GM19025 (cell line): ENCODE data around the gene NBEAL1.
A peak's percentile ranks its signal among the peaks of the same experiment; 100 is the strongest.
"Not testable (repeated sequence)": the region's sequence is repeated elsewhere in the genome, so short reads cannot be mapped to it uniquely, and the experiment has no call there.

Experiments used
- ATAC-seq: cut with Tn5 transposase; IDR thresholded peaks from one replicate; pipeline ENCODE4 v1.9.1; 2021; ENCODE audit warnings: mild to moderate bottlenecking, low read depth, moderate library complexity; ENCODE audit not compliant: unreplicated experiment

Gene NBEAL1

GRCh38 chr2:203014456-203015199 is at the start of gene NBEAL1:
Gene NBEAL1 (plus strand): TSS chr2:203014875. CDS start chr2:203016385, 1,510 bp downstream.
- peak; percentile 96 for ATAC-seq

DNA sequence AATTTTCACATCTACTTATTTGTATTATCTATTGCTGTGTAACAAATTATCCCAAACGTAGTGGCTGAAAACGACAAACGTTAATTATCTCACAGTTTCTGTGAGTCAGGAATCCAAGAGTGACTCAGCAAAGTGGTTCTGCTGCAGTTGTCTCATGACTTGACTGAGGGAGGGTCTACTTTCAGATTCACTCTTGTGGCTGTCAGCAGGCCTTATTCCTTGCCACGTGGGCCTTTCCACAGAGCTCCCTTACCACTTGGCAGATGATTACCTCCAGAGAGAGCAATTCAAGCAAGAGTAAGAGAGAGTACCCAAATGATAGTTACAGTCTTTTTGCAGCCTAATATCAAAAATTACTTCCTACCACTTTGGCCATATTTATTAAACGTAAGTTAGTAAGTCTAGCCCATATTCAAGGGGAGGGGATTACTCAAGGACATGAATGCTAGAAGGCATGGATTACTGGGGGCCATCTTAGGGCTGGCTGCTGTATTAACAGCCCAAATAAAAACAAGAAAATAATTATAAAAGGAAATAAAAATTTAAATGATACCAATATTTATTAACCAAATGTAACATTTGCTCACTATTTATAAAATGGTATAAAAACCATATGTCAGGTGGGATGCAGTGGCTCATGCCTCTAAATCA is 48.7 kb upstream of the NBEAL1 start:
- ATAC-seq: peak; percentile 89

DNA sequence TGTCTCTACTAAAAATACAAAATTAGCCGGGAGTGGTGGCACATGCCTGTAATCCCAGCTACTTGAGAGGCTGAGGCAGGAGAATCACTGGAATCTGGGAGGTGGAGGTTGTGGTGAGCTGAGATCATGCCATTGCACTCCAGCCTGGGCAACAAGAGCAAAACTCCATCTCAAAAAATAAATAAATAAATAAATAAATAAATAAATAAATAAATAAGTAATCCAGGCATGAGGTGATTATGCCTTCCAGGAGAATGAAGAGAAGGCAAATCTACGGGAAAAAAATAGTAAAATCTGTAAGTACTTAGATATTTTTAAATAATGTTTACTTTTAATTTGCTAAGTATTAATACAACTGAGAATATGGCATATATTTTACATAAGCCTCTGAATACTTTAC is 45.3 kb upstream of the NBEAL1 start:
- not testable (repeated sequence) for ATAC-seq

DNA sequence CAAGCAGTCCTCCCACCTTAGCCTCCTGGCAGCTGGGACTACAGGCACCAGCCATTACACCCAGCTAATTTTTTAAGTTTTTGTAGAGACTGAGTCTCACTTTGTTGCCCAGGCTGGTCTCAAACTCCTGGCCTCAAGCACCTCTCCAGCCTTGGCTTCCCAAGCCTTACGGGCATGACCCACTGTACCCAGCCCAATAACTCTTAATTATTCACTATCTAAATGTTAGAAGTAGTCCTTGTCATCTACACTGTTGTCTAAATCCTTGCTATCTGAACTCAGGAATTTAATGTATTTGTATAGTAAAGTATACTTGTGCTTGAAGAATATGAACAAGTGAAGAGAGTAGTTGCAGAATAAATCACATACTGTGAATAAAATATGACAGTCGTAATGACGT is 37.9 kb upstream of the NBEAL1 start:
- no peak for ATAC-seq

- ATAC-seq: no peak
Observed at GRCh38 chr2:202982779-202983491, 31.7 kb upstream of the NBEAL1 start.

DNA sequence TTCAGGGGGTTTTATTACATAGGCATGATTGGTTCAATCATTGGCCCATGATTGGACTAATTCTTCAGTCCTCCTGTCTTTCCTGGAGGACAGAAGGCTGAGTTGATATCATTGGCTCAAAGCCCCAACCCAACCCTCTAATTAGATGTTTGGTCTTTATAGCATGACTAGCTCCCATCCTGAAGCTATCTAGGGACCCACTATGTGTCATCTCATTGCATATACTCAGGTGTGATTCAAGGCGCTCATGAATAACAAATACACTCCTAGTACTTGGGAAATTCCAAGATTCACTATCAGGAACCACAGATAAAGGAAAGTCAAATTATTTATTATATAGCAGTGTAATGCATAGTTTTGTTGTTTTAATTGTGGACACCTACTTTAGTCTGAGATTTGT is 24.9 kb upstream of the NBEAL1 start:
- ATAC-seq: no peak

GRCh38 chr2:202990501-202990900 is 24.2 kb upstream of the NBEAL1 start:
- no peak for ATAC-seq

GRCh38 chr2:202997113-202997512 is 17.6 kb upstream of the NBEAL1 start:
- not testable (repeated sequence) for ATAC-seq

DNA sequence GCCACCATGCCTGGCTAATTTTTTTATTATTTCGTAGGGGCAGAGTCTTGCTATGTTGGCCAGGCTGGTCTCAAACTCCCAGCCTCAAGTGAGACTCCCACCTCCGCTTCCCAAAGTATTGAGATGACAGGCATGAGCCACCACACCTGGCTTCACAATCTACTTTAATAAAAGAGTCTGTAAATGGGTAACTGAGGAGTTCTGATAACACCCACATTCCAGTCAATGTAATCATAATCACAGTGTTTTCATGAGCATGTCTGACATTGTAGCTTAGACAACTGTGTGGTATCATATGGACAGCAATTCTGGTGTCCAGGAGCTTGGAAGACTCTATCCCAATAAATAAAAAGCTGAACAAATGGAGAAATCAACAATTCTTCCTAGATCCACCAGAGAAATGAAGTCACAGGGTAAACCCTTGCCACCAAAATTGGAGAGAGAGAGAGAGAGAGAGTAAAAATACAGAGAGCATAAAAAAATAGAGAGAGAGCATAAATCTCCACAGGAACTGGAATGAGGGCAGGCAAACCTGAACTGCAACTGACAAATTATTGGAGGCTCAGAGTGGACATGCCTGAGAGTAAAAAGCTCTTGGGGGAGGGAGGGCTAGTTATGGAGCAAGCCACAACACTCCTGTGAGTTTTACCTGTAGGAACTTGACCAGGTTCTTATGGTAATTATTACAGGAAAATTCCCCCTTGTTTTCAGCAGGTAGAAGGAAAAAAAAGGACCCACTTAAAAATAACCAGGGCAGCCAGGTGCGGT is 12.4 kb upstream of the NBEAL1 start:
- no peak for ATAC-seq

- no peak for ATAC-seq
Observed at GRCh38 chr2:203003716-203004115, 11.0 kb upstream of the NBEAL1 start.

- no peak for ATAC-seq
Observed at GRCh38 chr2:203016716-203017115, 2.0 kb downstream of the NBEAL1 start.

GRCh38 chr2:203018181-203018580 is 3.5 kb downstream of the NBEAL1 start:
- ATAC-seq: no peak

DNA sequence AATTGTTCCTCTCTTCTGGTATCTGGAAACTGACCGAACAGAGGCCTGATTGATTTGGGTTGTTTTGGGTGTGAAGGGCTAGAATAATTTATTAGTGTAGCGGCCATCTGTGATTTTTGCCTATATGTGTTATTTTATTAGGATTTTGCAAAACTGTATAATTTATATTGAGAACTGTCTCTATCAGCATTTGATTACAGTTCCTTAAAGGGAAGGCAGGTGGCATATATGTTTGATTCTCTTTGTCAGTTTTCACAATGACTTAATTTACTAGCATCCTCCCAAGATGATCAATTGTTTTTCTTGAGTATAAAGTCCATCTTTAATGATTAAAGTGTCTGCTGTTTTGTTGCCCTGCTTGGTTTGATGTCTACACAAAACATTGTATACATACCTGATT is 4.5 kb downstream of the NBEAL1 start:
- ATAC-seq: no peak

DNA sequence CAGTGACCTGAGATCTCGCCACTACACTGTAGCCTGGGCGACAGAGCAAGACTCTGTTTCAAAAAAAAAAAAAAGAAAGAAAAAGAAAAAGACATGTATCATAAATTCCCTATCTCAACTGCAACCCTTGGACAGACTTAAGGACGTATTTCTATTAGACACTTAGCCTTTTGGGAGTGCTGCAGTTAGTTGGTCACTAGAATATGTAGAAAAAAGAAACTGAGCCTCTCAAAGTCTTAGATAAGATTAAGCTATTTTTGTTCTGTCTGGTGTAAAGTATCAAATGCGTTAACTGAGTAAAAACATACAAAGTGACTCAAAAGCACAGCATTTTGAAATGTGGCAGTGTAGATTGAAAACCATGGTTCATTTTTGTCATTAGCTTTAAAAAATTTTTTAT is 7.3 kb downstream of the NBEAL1 start:
- no peak for ATAC-seq

GRCh38 chr2:203022751-203023150 is 8.1 kb downstream of the NBEAL1 start:
- ATAC-seq: no peak

- no peak for ATAC-seq
Observed at GRCh38 chr2:203025592-203025991, 10.9 kb downstream of the NBEAL1 start.

DNA sequence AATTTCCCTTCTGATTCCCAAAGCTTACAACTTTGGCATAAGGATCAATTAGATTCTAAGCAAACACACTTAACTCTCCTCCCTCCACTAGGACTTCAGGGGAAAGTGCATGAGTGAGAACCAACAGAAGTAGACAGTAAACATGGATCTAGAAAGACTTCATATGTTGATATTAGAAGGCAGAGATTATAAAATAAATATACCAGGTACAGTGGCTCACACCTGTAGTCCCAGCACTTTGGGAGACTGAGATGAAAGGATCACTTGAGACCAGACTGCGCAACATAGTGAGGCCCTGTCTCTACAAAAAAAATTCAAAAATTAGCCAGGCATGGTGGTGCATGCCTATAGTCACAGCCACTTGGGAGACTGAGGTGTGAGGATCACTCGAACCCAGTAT is 15.9 kb downstream of the NBEAL1 start:
- ATAC-seq: no peak

GRCh38 chr2:203030991-203031390 is 16.3 kb downstream of the NBEAL1 start:
- no peak for ATAC-seq

DNA sequence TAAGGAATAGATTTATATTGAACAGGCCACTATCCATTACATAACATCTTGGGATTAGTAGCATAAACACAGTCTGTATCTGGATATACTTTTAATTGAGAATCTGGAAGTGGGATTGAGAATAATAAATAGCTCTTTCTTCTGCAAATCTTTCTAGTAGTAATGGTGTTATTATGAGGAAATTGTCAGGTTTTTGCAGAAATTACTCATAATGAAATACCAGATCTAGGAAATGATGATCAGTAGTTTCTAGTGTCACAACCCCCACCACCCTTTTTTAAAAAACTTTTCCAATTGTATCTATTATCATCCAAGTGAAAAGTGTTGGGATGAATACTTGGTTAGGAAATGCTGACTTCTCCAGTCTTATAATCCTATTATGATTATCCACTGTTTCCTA is 18.7 kb downstream of the NBEAL1 start:
- ATAC-seq: no peak

GRCh38 chr2:203035879-203036470 is 21.3 kb downstream of the NBEAL1 start:
- no peak for ATAC-seq
